T-helper 17 cell (primary cell): ENCODE measurements around the gene ATAD3B. TPM values are rescaled to one million over a fixed set of nuclear protein-coding genes. Genes with fewer than 3 reads are reported as not detected.
"Not testable (repeated sequence)": the region's sequence is repeated elsewhere in the genome, so short reads cannot be mapped to it uniquely, and the experiment has no call there.

Experiments used
- ATAC-seq: fragments of 150-1000 bp; cut with Tn5 transposase; 2 replicates; pipeline ENCODE4 v1.10.0; 2021; ENCODE audit warnings: mild to moderate bottlenecking, moderate library complexity
- DNase-seq, 3 donors: peaks; one replicate each; pipeline versions ENCODE4 v3.0.0 to v3.0.0-alpha.2; 2020 to 2021
- H3K9me3 ChIP-seq: one replicate; pipeline ENCODE4 v1.7.0; 2013; ENCODE audit warnings: low read length, mild to moderate bottlenecking; ENCODE audit not compliant: control insufficient read depth, poor library complexity, severe bottlenecking
- H3K27ac Mint-ChIP-seq: one replicate; pipeline ENCODE4 v1.8.0; 2022; ENCODE audit warnings: mild to moderate bottlenecking, moderate library complexity, mixed read lengths
- H3K27me3 Mint-ChIP-seq: one replicate; pipeline ENCODE4 v1.8.0; 2022; ENCODE audit warnings: mixed read lengths
- H3K36me3 Mint-ChIP-seq: one replicate; pipeline ENCODE4 v1.8.0; 2022; ENCODE audit warnings: low read depth, mixed read lengths
- H3K4me1 Mint-ChIP-seq: one replicate; pipeline ENCODE4 v1.8.0; 2022; ENCODE audit warnings: mild to moderate bottlenecking, mixed read lengths
- H3K4me3 Mint-ChIP-seq: one replicate; pipeline ENCODE4 v1.8.0; 2022; ENCODE audit warnings: mild to moderate bottlenecking, moderate library complexity, mixed read lengths
- total RNA-seq, 4 donors: library from RNA in 2 of 4; stranded (reverse) in 2 of 4; gene quantifications; one replicate each; pipeline ENCODE4 v1.2.3 and lab custom pipeline; 2022 to 2026

Gene ATAD3B
- total RNA-seq, 2 donors from 2014 or later: 41.7 to 45.1 TPM

GRCh38 chr1:1483714-1484113 lies 12.1 kb downstream of the ATAD3B start:
- Mint-ChIP-seq H3K27me3 (no peaks in the 10 kb centered on the region), H3K27ac (no peak overlapping the region), H3K4me3 (no peak overlapping the region), H3K4me1 (peaks cover 3% of the 10 kb centered on the region), H3K36me3 (peaks cover 6% of the 10 kb centered on the region)
- H3K9me3 ChIP-seq: no peaks in the 10 kb centered on the region
- DNase-seq (no peak), ATAC-seq (no peak)

GRCh38 chr1:1484976-1485750 lies 13.6 kb downstream of the ATAD3B start:
- H3K9me3 ChIP-seq, H3K27ac Mint-ChIP-seq, DNase-seq, H3K4me3 Mint-ChIP-seq, ATAC-seq, H3K36me3 Mint-ChIP-seq, H3K4me1 Mint-ChIP-seq, H3K27me3 Mint-ChIP-seq: not testable (repeated sequence)

GRCh38 chr1:1485755-1486317 lies 14.3 kb downstream of the ATAD3B start:
- not testable (repeated sequence) for ATAC-seq, H3K27ac Mint-ChIP-seq, H3K36me3 Mint-ChIP-seq, H3K4me3 Mint-ChIP-seq, H3K9me3 ChIP-seq, DNase-seq, H3K27me3 Mint-ChIP-seq, H3K4me1 Mint-ChIP-seq

- no peaks in the 10 kb centered on the region for H3K27me3 Mint-ChIP-seq
- no peak overlapping the region for H3K27ac Mint-ChIP-seq
- ATAC-seq: no peak
- H3K9me3 ChIP-seq: no peaks in the 10 kb centered on the region
- no peak for DNase-seq
- peaks cover 2% of the 10 kb centered on the region for H3K36me3 Mint-ChIP-seq
- H3K4me1 Mint-ChIP-seq: no peaks in the 10 kb centered on the region
- no peak overlapping the region for H3K4me3 Mint-ChIP-seq
These were observed 16.1 kb downstream of the ATAD3B start for GRCh38 chr1:1487701-1488100.

- DNase-seq (no peak), ATAC-seq (no peak)
- H3K36me3 Mint-ChIP-seq: peaks cover 2% of the 10 kb centered on the region
- no peak overlapping the region for H3K27ac Mint-ChIP-seq
- no peaks in the 10 kb centered on the region for H3K9me3 ChIP-seq
- H3K4me1 Mint-ChIP-seq: no peaks in the 10 kb centered on the region
- no peak overlapping the region for H3K4me3 Mint-ChIP-seq
- H3K27me3 Mint-ChIP-seq: no peaks in the 10 kb centered on the region
These were observed 17.7 kb downstream of the ATAD3B start for GRCh38 chr1:1489231-1489630.

- no peaks in the 10 kb centered on the region for H3K27me3 Mint-ChIP-seq
- ATAC-seq (no peak), DNase-seq (no peak)
- peaks cover 2% of the 10 kb centered on the region for H3K36me3 Mint-ChIP-seq
- H3K4me3 Mint-ChIP-seq: no peak overlapping the region
- no peaks in the 10 kb centered on the region for H3K9me3 ChIP-seq
- H3K4me1 Mint-ChIP-seq: no peaks in the 10 kb centered on the region
- no peak overlapping the region for H3K27ac Mint-ChIP-seq
These were observed 18.3 kb downstream of the ATAD3B start for GRCh38 chr1:1489861-1490260.

- H3K4me1 Mint-ChIP-seq: no peaks in the 10 kb centered on the region
- H3K9me3 ChIP-seq: no peaks in the 10 kb centered on the region
- ATAC-seq (no peak), DNase-seq (no peak)
- H3K4me3 Mint-ChIP-seq: no peak overlapping the region
- peaks cover 2% of the 10 kb centered on the region for H3K36me3 Mint-ChIP-seq
- no peaks in the 10 kb centered on the region for H3K27me3 Mint-ChIP-seq
- no peak overlapping the region for H3K27ac Mint-ChIP-seq
These were observed 19.2 kb downstream of the ATAD3B start for GRCh38 chr1:1490633-1491230.

- no peaks in the 10 kb centered on the region for H3K4me1 Mint-ChIP-seq
- H3K27me3 Mint-ChIP-seq: no peaks in the 10 kb centered on the region
- DNase-seq: no peak
- H3K4me3 Mint-ChIP-seq: no peak overlapping the region
- H3K9me3 ChIP-seq: no peaks in the 10 kb centered on the region
- H3K36me3 Mint-ChIP-seq: peaks cover 2% of the 10 kb centered on the region
- H3K27ac Mint-ChIP-seq: no peak overlapping the region
- ATAC-seq: no peak
These were observed 20.0 kb downstream of the ATAD3B start for GRCh38 chr1:1491601-1492000.

- not testable (repeated sequence) for H3K36me3 Mint-ChIP-seq, DNase-seq, H3K27me3 Mint-ChIP-seq, H3K27ac Mint-ChIP-seq, H3K4me3 Mint-ChIP-seq, ATAC-seq, H3K9me3 ChIP-seq, H3K4me1 Mint-ChIP-seq
These were observed 22.7 kb downstream of the ATAD3B start for GRCh38 chr1:1494311-1494710.

GRCh38 chr1:1495461-1495975 lies 24.0 kb downstream of the ATAD3B start:
- H3K9me3 ChIP-seq, H3K4me1 Mint-ChIP-seq, H3K27ac Mint-ChIP-seq, H3K36me3 Mint-ChIP-seq, DNase-seq, H3K27me3 Mint-ChIP-seq, H3K4me3 Mint-ChIP-seq: not testable (repeated sequence)
- ATAC-seq: peak; percentile 11

GRCh38 chr1:1504777-1505365 lies 33.3 kb downstream of the ATAD3B start:
- DNase-seq (peak; percentile 49 to 63 (median 62)), ATAC-seq (peak; percentile 69)
- peak overlapping the region; percentile 94 for H3K4me3 Mint-ChIP-seq
- peak overlapping the region; percentile 97 for H3K27ac Mint-ChIP-seq
- not testable (repeated sequence) for H3K36me3 Mint-ChIP-seq, H3K27me3 Mint-ChIP-seq, H3K9me3 ChIP-seq
- peaks cover 11% of the 10 kb centered on the region for H3K4me1 Mint-ChIP-seq

GRCh38 chr1:1505366-1505798 lies 33.8 kb downstream of the ATAD3B start:
- H3K4me1 Mint-ChIP-seq: peaks cover 11% of the 10 kb centered on the region
- not testable (repeated sequence) for H3K27me3 Mint-ChIP-seq, H3K36me3 Mint-ChIP-seq, H3K9me3 ChIP-seq
- ATAC-seq (peak; percentile 78), DNase-seq (peak in 1 of 3 donors; percentile 23)
- peak overlapping the region; percentile 97 for H3K27ac Mint-ChIP-seq
- peak overlapping the region; percentile 94 for H3K4me3 Mint-ChIP-seq

- H3K27me3 Mint-ChIP-seq, ATAC-seq, DNase-seq, H3K36me3 Mint-ChIP-seq, H3K9me3 ChIP-seq: not testable (repeated sequence)
- Mint-ChIP-seq H3K4me1 (peaks cover 12% of the 10 kb centered on the region), H3K27ac (peak overlapping the region; percentile 97), H3K4me3 (peak overlapping the region; percentile 43)
These were observed 34.2 kb downstream of the ATAD3B start for GRCh38 chr1:1505801-1506200.
